Measurements from ENCODE around the gene GJA4.

- TF ChIP-seq CTCF (IDR thresholded peaks at IDR 0.05) = no peak
- TF ChIP-seq POLR2AphosphoS5 (IDR thresholded peaks at IDR 0.05) = no peak
- no peak for TF ChIP-seq POLR2A (IDR thresholded peaks at IDR 0.05)
Measured at GRCh38 chr1:34824817-34825454, 32.1 kb downstream of the GJA4 start.
